Memory B cell (primary cell): ENCODE results near the gene MAOB.

ENCODE experiments used
- ATAC-seq: fragments of 150-1000 bp; cut with Tn5 transposase; 2 replicates; pipeline ENCODE4 v1.10.0; 2021; ENCODE audit warnings: low read depth, mild to moderate bottlenecking, moderate library complexity
- DNase-seq, 2 donors: peaks; one replicate each; pipeline ENCODE4 v3.0.0; 2022; ENCODE audit warnings: low spot score in 2 of 2
- H3K27ac Mint-ChIP-seq: one replicate; pipeline ENCODE4 v1.8.0; 2022; ENCODE audit warnings: mild to moderate bottlenecking, moderate library complexity, mixed read lengths
- H3K27me3 Mint-ChIP-seq: one replicate; pipeline ENCODE4 v1.8.0; 2022; ENCODE audit warnings: mixed read lengths
- H3K36me3 Mint-ChIP-seq: one replicate; pipeline ENCODE4 v1.8.0; 2022; ENCODE audit warnings: mild to moderate bottlenecking, mixed read lengths
- H3K4me1 Mint-ChIP-seq: one replicate; pipeline ENCODE4 v1.8.0; 2022; ENCODE audit warnings: mixed read lengths
- H3K4me3 Mint-ChIP-seq: one replicate; pipeline ENCODE4 v1.8.0; 2022; ENCODE audit warnings: mild to moderate bottlenecking, moderate library complexity, mixed read lengths
- H3K9me3 Mint-ChIP-seq: one replicate; pipeline ENCODE4 v1.8.0; 2022; ENCODE audit warnings: mixed read lengths

MAOB gene

DNA sequence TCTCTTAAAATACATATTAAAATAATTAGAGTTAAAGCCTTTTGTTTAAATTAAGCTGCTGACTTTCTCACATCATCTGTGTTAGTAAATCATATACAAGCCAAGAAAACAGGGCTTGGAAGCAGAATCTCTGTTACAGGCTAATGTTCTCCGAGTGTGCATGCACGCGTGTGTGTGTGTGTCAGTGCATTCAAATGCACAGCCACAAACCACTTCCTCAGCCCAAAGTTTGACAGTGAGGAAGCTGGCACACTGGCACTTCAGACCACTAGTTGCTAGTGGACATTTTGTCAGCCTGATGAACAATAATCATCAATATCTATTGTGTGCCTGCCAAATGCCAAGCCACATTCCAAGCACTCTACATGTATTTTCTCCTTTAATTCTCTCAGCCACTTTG lies 5.6 kb downstream of the MAOB start:
- no peaks in the 10 kb centered on the region for H3K4me1 Mint-ChIP-seq
- no peak for ATAC-seq

DNA sequence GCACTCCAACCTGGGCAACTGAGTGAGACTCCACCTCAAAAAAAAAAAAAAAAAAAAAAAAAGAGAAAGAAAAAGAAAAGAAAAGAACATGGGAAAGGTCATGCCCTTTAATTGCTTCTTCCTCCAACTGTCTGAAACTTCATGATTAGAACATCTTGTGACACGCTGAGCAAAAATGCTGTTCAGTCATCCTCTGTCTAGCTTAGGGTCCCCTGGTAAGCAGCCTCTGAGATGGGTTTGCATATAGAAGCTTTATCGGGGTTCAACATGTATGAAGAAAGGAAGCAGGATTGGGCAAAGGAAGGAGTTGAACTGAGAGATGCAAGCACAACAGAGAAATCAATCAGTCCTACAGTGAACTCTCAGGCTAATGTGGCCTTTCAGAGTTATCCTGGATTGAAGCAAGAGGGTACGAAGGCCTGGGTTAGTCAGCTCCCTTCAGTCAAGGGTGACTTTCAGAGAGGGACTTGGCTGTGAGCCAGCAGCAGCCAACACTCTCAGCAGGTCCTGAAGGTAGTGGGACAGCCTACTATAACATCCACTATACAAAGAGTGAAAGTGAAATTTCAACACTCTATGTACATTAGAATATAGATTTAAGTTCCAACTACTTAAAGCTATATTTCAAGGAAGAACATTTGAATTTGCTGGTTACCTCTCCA lies 11.4 kb downstream of the MAOB start:
- Mint-ChIP-seq H3K27ac (no peak overlapping the region), H3K27me3 (peaks cover 4% of the 10 kb centered on the region), H3K9me3 (no peaks in the 10 kb centered on the region), H3K4me3 (no peak overlapping the region), H3K36me3 (no peaks in the 10 kb centered on the region), H3K4me1 (no peaks in the 10 kb centered on the region)
- no peak for ATAC-seq
- no peak for DNase-seq

More for the DNA sequence above, 5.6 kb downstream of the MAOB start:
- H3K4me3 Mint-ChIP-seq = no peak overlapping the region
- H3K27me3 Mint-ChIP-seq = peaks cover 4% of the 10 kb centered on the region
- H3K36me3 Mint-ChIP-seq = no peaks in the 10 kb centered on the region
- DNase-seq = no peak
- H3K9me3 Mint-ChIP-seq = no peaks in the 10 kb centered on the region
- no peak overlapping the region for H3K27ac Mint-ChIP-seq

DNA sequence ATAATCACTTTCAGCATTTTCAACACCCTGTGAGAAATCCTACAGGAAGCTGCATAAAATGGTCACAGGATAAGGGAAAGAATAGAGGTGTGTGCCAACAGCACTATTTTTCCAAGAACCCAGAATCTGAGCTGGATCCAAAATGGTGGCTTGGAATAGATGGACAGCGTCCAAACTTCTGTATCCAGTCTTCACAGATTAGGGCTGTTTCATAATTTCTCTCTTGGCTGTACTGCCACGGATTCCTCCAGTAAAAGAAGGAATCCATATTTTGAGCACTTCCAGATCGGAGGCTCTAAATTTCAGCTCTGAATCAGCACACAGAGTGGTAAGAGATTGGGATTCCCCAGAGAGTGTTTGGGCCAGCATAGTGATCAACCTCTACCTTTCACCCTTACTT lies 12.2 kb downstream of the MAOB start:
- Mint-ChIP-seq H3K4me3 (no peak overlapping the region), H3K4me1 (no peaks in the 10 kb centered on the region), H3K27me3 (peaks cover 6% of the 10 kb centered on the region), H3K36me3 (no peaks in the 10 kb centered on the region), H3K9me3 (no peaks in the 10 kb centered on the region), H3K27ac (no peak overlapping the region)
- ATAC-seq (no peak), DNase-seq (no peak)

DNA sequence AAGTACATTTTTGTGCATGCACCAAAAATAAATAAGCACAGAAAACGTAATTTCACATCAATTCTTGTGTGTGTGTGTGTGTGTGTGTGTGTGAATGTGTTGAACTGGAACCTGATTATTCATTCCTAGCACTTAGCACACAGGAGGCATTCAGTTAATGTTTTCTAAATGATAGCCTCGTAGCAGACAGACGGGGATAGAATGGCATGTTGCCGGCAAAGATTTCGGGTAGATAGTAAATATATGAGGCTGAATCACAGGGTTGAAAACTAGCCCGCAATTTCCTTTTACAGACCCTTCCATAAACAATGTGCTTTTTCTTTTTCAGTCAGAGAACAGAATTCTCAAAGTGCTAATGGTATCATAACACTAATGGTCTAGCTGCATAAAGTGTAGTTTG lies 13.5 kb downstream of the MAOB start:
- DNase-seq = no peak
- Mint-ChIP-seq H3K27ac (no peak overlapping the region), H3K4me3 (no peak overlapping the region), H3K36me3 (no peaks in the 10 kb centered on the region), H3K9me3 (no peaks in the 10 kb centered on the region), H3K27me3 (peaks cover 6% of the 10 kb centered on the region), H3K4me1 (no peaks in the 10 kb centered on the region)
- ATAC-seq = no peak

DNA sequence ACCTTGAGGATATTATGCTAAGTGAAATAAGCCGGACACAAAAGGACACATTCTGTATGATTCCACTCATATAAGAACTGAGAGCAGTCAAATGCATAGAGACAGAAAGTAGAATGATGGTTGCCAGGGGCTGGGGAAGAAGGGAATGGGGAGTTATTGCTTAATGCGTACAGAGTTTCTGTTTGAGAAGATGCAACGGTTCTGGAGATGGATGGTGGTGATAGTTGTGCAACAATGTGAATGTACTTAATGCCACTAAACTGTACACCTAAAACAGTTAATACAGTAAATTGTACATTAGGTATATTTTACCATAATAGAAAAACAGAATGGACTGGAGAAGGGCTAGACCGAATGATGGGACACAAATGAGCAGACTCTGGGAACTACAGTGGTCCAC lies 15.8 kb downstream of the MAOB start:
- no peak for ATAC-seq
- Mint-ChIP-seq H3K27me3 (peaks cover 6% of the 10 kb centered on the region), H3K4me3 (no peak overlapping the region), H3K9me3 (no peaks in the 10 kb centered on the region), H3K4me1 (no peaks in the 10 kb centered on the region), H3K27ac (no peak overlapping the region), H3K36me3 (no peaks in the 10 kb centered on the region)
- no peak for DNase-seq

DNA sequence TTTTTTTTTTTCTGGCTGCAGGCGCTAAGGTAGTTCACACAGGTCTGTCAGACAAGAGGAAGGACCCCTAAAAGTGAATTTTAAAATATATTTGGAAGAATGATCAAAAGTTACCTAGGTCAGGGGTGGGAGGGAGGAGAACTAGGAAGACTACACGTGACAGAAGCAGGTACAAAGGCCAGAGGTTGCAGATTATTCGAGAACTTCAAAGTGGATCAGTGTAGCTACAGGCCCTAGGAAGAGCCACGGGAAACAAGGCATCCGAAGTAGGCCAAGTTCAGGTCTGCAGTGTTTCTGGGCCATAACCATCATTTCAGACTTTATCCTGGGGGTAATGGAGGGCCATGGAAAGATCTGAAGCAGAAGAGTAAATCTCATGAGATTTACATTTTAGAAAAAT lies 16.5 kb downstream of the MAOB start:
- peaks cover 6% of the 10 kb centered on the region for H3K27me3 Mint-ChIP-seq
- H3K36me3 Mint-ChIP-seq = no peaks in the 10 kb centered on the region
- H3K9me3 Mint-ChIP-seq = no peaks in the 10 kb centered on the region

DNA sequence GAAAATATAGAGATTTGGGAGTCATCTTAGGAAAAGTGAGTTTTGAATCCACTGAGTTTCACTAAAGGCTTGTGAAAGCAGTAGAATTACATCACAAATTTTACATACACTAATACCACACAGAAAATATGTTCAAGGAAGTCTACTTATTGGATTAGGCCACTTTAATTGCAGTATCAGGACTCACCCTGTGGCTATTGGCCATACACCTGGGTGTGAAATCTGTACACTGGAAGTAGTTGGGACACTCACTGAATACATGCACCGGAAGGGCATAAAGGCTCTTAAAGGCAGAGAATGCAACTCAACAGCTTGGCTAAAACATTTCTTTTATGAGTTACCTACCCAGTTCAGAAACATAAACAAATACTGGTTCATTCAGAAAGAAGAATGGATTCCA lies 19.8 kb downstream of the MAOB start:
- H3K36me3 Mint-ChIP-seq = no peaks in the 10 kb centered on the region
- H3K27ac Mint-ChIP-seq = no peak overlapping the region
- H3K9me3 Mint-ChIP-seq = no peaks in the 10 kb centered on the region
- DNase-seq = no peak
- H3K4me1 Mint-ChIP-seq = no peaks in the 10 kb centered on the region
- H3K4me3 Mint-ChIP-seq = no peak overlapping the region
- ATAC-seq = no peak
- peaks cover 8% of the 10 kb centered on the region for H3K27me3 Mint-ChIP-seq

More for the DNA sequence above, 16.5 kb downstream of the MAOB start:
- no peaks in the 10 kb centered on the region for H3K4me1 Mint-ChIP-seq
- H3K27ac Mint-ChIP-seq = no peak overlapping the region
- H3K4me3 Mint-ChIP-seq = no peak overlapping the region
- DNase-seq (no peak), ATAC-seq (no peak)

DNA sequence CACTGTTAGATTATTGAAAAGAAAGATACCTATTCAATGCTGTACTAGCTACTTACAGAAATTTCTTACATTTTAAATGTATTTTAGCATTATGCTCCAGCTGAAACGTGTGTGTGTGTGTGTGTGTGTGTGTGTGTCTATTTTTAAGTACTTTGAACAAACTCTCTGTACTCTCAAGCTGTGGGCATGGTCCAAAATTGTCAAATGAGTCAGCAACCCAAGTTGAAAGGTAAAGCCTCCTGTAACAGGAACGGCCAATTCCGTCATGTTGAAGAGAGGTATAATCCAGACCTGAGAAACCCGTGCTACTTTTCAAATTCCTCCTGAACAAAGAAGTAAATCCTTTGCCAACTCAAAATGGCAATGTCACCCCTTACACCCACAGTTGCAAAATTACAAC lies 20.5 kb downstream of the MAOB start:
- DNase-seq (no peak), ATAC-seq (no peak)
- Mint-ChIP-seq H3K4me3 (no peak overlapping the region), H3K27me3 (peaks cover 6% of the 10 kb centered on the region), H3K4me1 (no peaks in the 10 kb centered on the region), H3K9me3 (no peaks in the 10 kb centered on the region), H3K27ac (no peak overlapping the region), H3K36me3 (no peaks in the 10 kb centered on the region)

DNA sequence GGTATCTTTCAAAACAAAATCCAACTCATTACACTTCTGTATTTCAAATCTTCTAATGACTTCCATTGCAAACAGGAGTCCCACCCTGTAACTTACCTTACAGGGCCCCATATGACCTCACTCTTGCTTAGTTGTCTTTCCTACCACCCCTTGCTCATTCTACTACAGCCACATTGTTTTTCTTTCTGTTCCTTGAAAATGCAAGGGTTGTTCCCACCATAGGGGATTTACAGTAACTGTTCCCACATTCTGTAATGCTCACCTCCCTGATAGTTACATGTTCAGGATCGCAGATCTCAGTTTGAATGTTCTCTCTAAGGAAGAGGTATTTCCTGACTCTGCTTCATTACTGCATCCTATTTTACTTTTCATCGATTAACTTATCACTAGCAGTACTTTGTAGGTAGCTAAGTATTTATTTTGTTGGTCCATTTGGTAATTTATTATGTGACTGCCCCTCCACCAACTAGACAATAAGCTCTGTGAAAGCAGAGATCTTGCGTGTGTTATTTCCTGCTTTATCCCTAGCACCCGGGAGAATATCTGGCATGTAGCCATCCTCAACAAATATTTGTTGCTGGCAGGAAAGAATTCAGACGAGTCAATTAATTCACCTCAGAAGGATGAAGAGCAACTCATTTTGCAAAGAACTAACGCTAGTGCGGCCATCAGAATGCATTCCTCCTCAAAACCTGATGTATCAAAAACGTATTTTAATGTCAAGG lies 21.4 kb downstream of the MAOB start:
- Mint-ChIP-seq H3K27me3 (peaks cover 4% of the 10 kb centered on the region), H3K27ac (no peak overlapping the region), H3K4me3 (no peak overlapping the region), H3K4me1 (no peaks in the 10 kb centered on the region), H3K9me3 (no peaks in the 10 kb centered on the region), H3K36me3 (no peaks in the 10 kb centered on the region)
- DNase-seq (no peak), ATAC-seq (no peak)

DNA sequence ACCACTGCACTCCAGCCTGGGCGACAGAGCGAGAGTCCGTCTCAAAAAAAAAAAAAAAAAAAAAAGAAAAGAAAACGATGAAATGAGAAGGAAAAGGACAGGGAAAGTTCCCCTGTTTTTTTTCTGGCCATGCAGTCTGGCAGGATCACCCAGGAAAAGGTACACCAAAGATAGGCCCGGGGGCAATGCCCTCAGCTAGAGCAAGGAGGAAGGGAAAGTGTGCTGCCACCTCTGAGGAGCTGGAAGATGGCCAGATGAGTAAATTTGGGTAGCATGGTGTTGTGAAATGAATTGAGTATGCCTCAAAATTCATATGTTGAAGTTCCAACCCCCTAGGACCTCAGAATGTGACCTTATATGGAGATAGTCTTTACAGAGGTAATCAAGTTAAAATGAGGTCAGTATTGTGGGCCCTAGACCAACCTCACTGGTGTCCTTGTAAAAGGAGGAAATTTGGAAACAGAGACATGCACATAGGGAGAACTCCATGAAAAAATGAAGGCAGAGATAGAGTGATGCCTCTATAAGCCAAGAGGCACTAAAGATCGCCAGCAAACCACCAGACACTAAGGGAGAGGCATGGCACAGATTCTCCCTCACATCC lies 28.9 kb downstream of the MAOB start:
- H3K27ac Mint-ChIP-seq = no peak overlapping the region
- DNase-seq (no peak), ATAC-seq (no peak)
- H3K36me3 Mint-ChIP-seq = no peaks in the 10 kb centered on the region
- peaks cover 3% of the 10 kb centered on the region for H3K27me3 Mint-ChIP-seq
- H3K4me3 Mint-ChIP-seq = no peak overlapping the region
- H3K9me3 Mint-ChIP-seq = no peaks in the 10 kb centered on the region
- H3K4me1 Mint-ChIP-seq = no peaks in the 10 kb centered on the region

DNA sequence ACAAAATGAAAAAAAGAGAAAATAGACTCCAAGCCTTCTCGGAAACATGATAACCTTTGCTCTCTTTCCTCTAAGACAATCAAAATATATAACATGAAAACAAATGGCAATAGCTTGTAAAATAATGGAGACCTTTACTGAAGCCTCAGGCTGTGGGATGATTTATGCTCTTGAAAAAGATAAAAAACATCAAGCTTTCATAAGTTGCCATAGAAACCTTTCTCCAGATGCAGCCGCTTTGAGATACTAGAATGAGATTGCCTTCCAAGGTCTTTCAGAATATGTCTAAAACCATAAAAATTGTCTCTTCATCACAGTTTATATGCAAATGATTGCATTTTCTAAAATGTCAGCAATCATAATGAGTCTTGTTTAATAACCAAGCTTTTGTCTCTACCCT lies 31.6 kb downstream of the MAOB start:
- H3K27me3 Mint-ChIP-seq = peaks cover 1% of the 10 kb centered on the region
- H3K4me3 Mint-ChIP-seq = no peak overlapping the region
- H3K9me3 Mint-ChIP-seq = no peaks in the 10 kb centered on the region
- ATAC-seq = no peak
- H3K4me1 Mint-ChIP-seq = no peaks in the 10 kb centered on the region
- no peaks in the 10 kb centered on the region for H3K36me3 Mint-ChIP-seq
- no peak for DNase-seq
- H3K27ac Mint-ChIP-seq = no peak overlapping the region

DNA sequence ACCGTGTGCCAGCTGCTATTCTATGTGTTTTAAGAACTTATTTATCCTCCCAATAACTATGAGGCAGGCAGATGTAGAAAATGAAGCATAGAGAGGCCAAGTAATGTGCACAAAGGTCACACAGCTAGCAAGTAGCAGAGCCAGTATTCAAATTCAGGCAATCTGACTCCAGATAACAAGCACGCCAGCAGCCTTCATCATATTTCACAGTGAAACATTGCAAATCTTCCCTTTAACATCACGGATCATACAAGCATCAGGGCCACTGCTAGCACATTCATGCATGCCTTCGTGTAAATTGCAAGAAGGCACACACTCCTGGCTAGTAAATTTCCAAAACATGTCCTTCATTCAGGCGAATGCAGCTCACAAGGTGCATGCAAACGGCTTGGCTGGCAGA lies 33.1 kb downstream of the MAOB start:
- Mint-ChIP-seq H3K4me3 (no peak overlapping the region), H3K27ac (no peak overlapping the region), H3K36me3 (no peaks in the 10 kb centered on the region), H3K9me3 (no peaks in the 10 kb centered on the region), H3K27me3 (peaks cover 1% of the 10 kb centered on the region), H3K4me1 (no peaks in the 10 kb centered on the region)
- ATAC-seq = no peak
- DNase-seq = no peak

DNA sequence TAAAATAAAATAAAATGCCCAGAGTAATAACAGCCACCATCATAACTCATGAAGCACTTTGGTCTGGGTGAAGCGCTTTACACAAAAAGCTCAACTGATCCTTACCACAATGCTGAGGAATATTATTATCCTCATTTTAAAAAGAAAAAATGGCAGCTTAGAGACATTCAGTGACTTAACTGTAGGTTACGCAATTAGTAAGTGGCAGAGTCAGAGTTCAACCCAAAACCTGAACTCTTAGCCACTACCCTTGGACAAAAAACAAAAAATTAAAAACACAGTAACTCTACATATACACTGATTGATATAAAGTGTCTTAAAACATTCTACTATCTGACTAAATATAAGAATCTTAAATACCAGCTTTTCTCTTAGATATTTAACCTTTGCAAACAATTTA lies 34.9 kb downstream of the MAOB start:
- Mint-ChIP-seq H3K9me3 (no peaks in the 10 kb centered on the region), H3K4me3 (no peak overlapping the region), H3K27ac (no peak overlapping the region), H3K27me3 (no peaks in the 10 kb centered on the region), H3K36me3 (no peaks in the 10 kb centered on the region), H3K4me1 (no peaks in the 10 kb centered on the region)
- DNase-seq (no peak), ATAC-seq (no peak)

DNA sequence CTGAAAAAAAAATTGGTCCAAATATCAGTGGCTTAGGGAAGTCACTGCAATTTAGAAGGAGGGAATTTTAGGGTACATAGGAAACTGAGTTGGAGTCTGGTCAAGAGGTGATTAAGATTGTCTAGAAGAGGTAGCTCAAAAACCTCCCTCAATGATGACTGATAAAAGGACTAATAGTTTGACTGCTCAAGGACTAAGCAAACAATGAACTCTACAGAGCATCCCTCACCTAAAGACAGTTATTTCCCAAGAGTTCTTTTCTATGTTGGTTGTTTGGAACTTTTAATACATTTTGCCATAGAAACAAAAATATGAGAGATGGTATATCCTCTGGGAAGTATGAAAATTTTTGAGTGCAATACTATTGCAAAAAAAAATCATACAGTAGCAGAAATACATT lies 35.7 kb downstream of the MAOB start:
- Mint-ChIP-seq H3K27me3 (no peaks in the 10 kb centered on the region), H3K36me3 (no peaks in the 10 kb centered on the region), H3K4me1 (no peaks in the 10 kb centered on the region), H3K4me3 (no peak overlapping the region), H3K27ac (no peak overlapping the region), H3K9me3 (no peaks in the 10 kb centered on the region)
- DNase-seq = no peak
- ATAC-seq = no peak

DNA sequence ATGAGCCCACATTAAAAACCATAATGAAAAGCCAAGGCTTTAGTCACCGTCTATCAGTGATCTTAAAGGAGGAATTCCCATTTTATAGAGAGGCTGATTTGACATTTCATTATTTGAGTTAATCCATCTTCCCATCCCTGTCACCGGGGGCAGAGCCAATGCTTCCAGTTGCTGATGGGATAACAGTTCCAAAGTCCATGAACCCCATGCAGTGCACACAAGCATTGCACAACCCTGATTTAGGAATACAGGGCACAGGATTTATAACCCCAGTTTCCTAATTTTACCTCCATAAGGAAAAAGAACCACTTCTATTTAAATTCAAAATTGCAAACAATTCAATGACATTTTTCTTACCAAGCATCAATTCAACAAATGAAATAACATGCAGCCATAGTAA lies 36.5 kb downstream of the MAOB start:
- Mint-ChIP-seq H3K36me3 (no peaks in the 10 kb centered on the region), H3K9me3 (no peaks in the 10 kb centered on the region), H3K4me1 (no peaks in the 10 kb centered on the region), H3K27me3 (no peaks in the 10 kb centered on the region), H3K4me3 (no peak overlapping the region), H3K27ac (no peak overlapping the region)
- no peak for ATAC-seq
- DNase-seq = no peak
